GM12801 (cell line): ENCODE data around the gene CDK5RAP2.

Experiments used
- CTCF ChIP-seq: IDR thresholded peaks from one replicate; pipeline ENCODE4 v1.5.1; 2011; ENCODE audit warnings: control low read depth; ENCODE audit not compliant: insufficient read length; ENCODE audit errors: extremely low read depth

CDK5RAP2 gene

GRCh38 chr9:120392245-120392644 lies 187.7 kb downstream of the CDK5RAP2 start:
- TF ChIP-seq CTCF = no peak

GRCh38 chr9:120391691-120392090 lies 188.3 kb downstream of the CDK5RAP2 start:
- TF ChIP-seq CTCF = no peak

- TF ChIP-seq CTCF = no peak
Measured at GRCh38 chr9:120390637-120391190, 189.3 kb downstream of the CDK5RAP2 start.

- no peak for TF ChIP-seq CTCF
Measured at GRCh38 chr9:120389867-120390266, 190.1 kb downstream of the CDK5RAP2 start.

GRCh38 chr9:120389300-120389699 lies 190.7 kb downstream of the CDK5RAP2 start:
- no peak for TF ChIP-seq CTCF

- no peak for TF ChIP-seq CTCF
Measured at GRCh38 chr9:120388003-120388855, 191.7 kb downstream of the CDK5RAP2 start.

GRCh38 chr9:120387257-120388002 lies 192.5 kb downstream of the CDK5RAP2 start:
- no peak for TF ChIP-seq CTCF
